ENCODE results near the gene LAMA1. TPM values are rescaled to one million over a fixed set of nuclear protein-coding genes. Genes with fewer than 3 reads are reported as not detected.

The LAMA1 gene
- total and polyA plus RNA-seq, 2 of the 4 experiments (the other 2 are of a cell fraction), result 10.9 to 15.5 TPM

GRCh38 chr18:6938003-6938402 lies 179.6 kb downstream of the LAMA1 start:
- intact Hi-C loops (cut with micrococcal nuclease) (no loop called here), in situ Hi-C loops (cut with MboI; ENCODE audit: low sequenced_read_pairs) (no loop called here), dilution Hi-C loops (cut with HindIII; ENCODE audit: low sequenced_read_pairs, unreplicated experiment) (no loop called here)
- Histone ChIP-seq H3K56ac (ENCODE audit: extremely low read depth, insufficient read depth, low read length) (no peak overlapping the region), H3K23ac (ENCODE audit: low read depth, low read length) (no peak overlapping the region), H2AFZ (replicated peaks; ENCODE audit: low read length, poor library complexity) (no peak overlapping the region), H4K8ac (ENCODE audit: low read depth in 2 of 2, low read length in 2 of 2) (no peak overlapping the region), H2BK20ac (ENCODE audit: low read depth, low read length) (no peak overlapping the region), H2BK5ac (ENCODE audit: low read depth, low read length, poor library complexity, severe bottlenecking) (no peak overlapping the region), H3K9me3 (ENCODE audit: control insufficient read depth, insufficient read depth, low read length) (no peaks in the 10 kb centered on the region), H3K27ac (ENCODE audit: insufficient read depth, low read length) (no peak overlapping the region), H3K79me1 (ENCODE audit: low read depth in 1 of 2, low read length in 2 of 2) (no peaks in the 10 kb centered on the region), H3K4me2 (ENCODE audit: low read depth, low read length) (no peak overlapping the region), H3K18ac (ENCODE audit: low read depth, low read length) (no peak overlapping the region), H3K36me3 (ENCODE audit: control insufficient read depth, insufficient read depth, low read length) (peaks cover 8% of the 10 kb centered on the region), H4K91ac (ENCODE audit: insufficient read depth, low read depth, low read length) (no peak overlapping the region), H3K4ac (ENCODE audit: low read depth, low read length) (no peak overlapping the region), H3K4me3 (ENCODE audit: insufficient read depth, low read depth, low read length) (no peak overlapping the region), H4K5ac (ENCODE audit: low read depth, low read length) (no peak overlapping the region), H2BK120ac (ENCODE audit: low read depth, low read length) (no peak overlapping the region), H2AK5ac (ENCODE audit: low read depth, low read length) (no peak overlapping the region), H3K9me1 (ENCODE audit: insufficient read depth, low read length) (peaks cover 3% of the 10 kb centered on the region; the same call in 1 of the 2 replicates), H3K9ac (ENCODE audit: low read depth, low read length) (no peak overlapping the region), H2AK9ac (replicated peaks; ENCODE audit: low read depth, low read length, poor library complexity) (no peak overlapping the region), H2BK15ac (ENCODE audit: low read depth, low read length) (no peak overlapping the region), H4K20me1 (ENCODE audit: insufficient read depth, low read length) (no peaks in the 10 kb centered on the region), H3K4me1 (ENCODE audit: control insufficient read depth, insufficient read depth, low read length) (no peaks in the 10 kb centered on the region), H3K27me3 (ENCODE audit: control insufficient read depth, insufficient read depth, low read length) (no peaks in the 10 kb centered on the region), H3K14ac (replicated peaks; ENCODE audit: low read depth, low read length) (no peak overlapping the region)
- no peak for TF ChIP-seq MXI1 (IDR thresholded peaks at IDR 0.05; ENCODE audit: borderline replicate concordance, low read depth, low read length)
- TF ChIP-seq FOS (IDR thresholded peaks at IDR 0.05; ENCODE audit: low read depth, low read length), result no peak
- TF ChIP-seq, protein P1, sequence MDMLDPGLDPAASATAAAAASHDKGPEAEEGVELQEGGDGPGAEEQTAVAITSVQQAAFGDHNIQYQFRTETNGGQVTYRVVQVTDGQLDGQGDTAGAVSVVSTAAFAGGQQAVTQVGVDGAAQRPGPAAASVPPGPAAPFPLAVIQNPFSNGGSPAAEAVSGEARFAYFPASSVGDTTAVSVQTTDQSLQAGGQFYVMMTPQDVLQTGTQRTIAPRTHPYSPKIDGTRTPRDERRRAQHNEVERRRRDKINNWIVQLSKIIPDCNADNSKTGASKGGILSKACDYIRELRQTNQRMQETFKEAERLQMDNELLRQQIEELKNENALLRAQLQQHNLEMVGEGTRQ (IDR thresholded peaks at IDR 0.05; ENCODE audit: low read depth, low read length), result no peak
- TF ChIP-seq BHLHE40 (IDR thresholded peaks at IDR 0.05; ENCODE audit: low read depth, low read length), result no peak
- TF ChIP-seq CEBPB (IDR thresholded peaks at IDR 0.05; ENCODE audit: low read depth, low read length), result no peak
- TF ChIP-seq SMC3 (IDR thresholded peaks at IDR 0.05; ENCODE audit: low read depth, low read length), result no peak
- TF ChIP-seq RFX5 (IDR thresholded peaks at IDR 0.05; ENCODE audit: low read depth, low read length), result no peak
- TF ChIP-seq, protein P2, sequence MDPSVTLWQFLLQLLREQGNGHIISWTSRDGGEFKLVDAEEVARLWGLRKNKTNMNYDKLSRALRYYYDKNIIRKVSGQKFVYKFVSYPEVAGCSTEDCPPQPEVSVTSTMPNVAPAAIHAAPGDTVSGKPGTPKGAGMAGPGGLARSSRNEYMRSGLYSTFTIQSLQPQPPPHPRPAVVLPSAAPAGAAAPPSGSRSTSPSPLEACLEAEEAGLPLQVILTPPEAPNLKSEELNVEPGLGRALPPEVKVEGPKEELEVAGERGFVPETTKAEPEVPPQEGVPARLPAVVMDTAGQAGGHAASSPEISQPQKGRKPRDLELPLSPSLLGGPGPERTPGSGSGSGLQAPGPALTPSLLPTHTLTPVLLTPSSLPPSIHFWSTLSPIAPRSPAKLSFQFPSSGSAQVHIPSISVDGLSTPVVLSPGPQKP (IDR thresholded peaks at IDR 0.05; ENCODE audit: borderline replicate concordance, low read depth, low read length), result no peak
- TF ChIP-seq NFE2L2 (IDR thresholded peaks at IDR 0.05; ENCODE audit: low read depth, low read length), result no peak
- BruUV-seq (replicated peaks), result no TSS peak
- POLR2A ChIA-PET (ENCODE audit: unreplicated experiment), result no interaction called here
- DNase-seq (no peak), ATAC-seq (ENCODE audit: low read depth) (no peak)
- no CpG with 5 or more reads among the region's 7 CpGs for WGBS, 2 experiments (ENCODE audit: extremely low coverage in 2 of 2, insufficient read length in 1 of 2)
- CTCF ChIA-PET, result no interaction called here
